ENCODE results near the gene B4GALT1.

GRCh38 chr9:33068991-33069390, 98.1 kb downstream of the B4GALT1 start:
- TF ChIP-seq, protein P1, sequence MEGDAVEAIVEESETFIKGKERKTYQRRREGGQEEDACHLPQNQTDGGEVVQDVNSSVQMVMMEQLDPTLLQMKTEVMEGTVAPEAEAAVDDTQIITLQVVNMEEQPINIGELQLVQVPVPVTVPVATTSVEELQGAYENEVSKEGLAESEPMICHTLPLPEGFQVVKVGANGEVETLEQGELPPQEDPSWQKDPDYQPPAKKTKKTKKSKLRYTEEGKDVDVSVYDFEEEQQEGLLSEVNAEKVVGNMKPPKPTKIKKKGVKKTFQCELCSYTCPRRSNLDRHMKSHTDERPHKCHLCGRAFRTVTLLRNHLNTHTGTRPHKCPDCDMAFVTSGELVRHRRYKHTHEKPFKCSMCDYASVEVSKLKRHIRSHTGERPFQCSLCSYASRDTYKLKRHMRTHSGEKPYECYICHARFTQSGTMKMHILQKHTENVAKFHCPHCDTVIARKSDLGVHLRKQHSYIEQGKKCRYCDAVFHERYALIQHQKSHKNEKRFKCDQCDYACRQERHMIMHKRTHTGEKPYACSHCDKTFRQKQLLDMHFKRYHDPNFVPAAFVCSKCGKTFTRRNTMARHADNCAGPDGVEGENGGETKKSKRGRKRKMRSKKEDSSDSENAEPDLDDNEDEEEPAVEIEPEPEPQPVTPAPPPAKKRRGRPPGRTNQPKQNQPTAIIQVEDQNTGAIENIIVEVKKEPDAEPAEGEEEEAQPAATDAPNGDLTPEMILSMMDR (conservative IDR thresholded peaks at IDR 0.05; ENCODE audit: low read length): no peak
- no peak for TF ChIP-seq EZH2phosphoT487 (IDR thresholded peaks at IDR 0.05; ENCODE audit: borderline replicate concordance, low read depth, low read length)

Measured in OCI-LY7 (cell line).